B cell (primary cell): ENCODE data around the gene LIPH. TPM values are rescaled to one million over a fixed set of nuclear protein-coding genes. Genes with fewer than 3 reads are reported as not detected.

ENCODE experiments used
- ATAC-seq: fragments of 200-7000 bp; cut with Tn5 transposase; one replicate; pipeline ENCODE4 v1.10.0; 2021; ENCODE audit warnings: low read depth, mild to moderate bottlenecking, moderate number of reproducible peaks, moderate library complexity
- CTCF ChIA-PET: fragments of 350-600 bp; sonication (Branson Sonifier 250); formaldehyde crosslinking; loops from one replicate; lab custom pipeline; 2021; ENCODE audit warnings: antibody characterized with exemption, inconsistent platforms; lab: Charles Lee
- POLR2A ChIA-PET: fragments of 350-600 bp; sonication (Branson Sonifier 250); formaldehyde crosslinking; loops from one replicate; lab custom pipeline; 2021; ENCODE audit warnings: antibody characterized with exemption; lab: Charles Lee
- DNase-seq: peaks from one replicate; pipeline ENCODE4 v3.0.0; 2013
- H2AFZ ChIP-seq: 2 replicates; pipeline ENCODE4 v1.6.1; 2012; ENCODE audit warnings: mild to moderate bottlenecking, low read depth, low read length; ENCODE audit not compliant: insufficient read depth, poor library complexity, severe bottlenecking
- H3K27ac ChIP-seq, 2 donors: 1 replicate in 1 of 2; 2 replicates in 1 of 2; pipeline ENCODE4 v1.5.1; 2012 to 2013; ENCODE audit warnings: low read length in 2 of 2, mild to moderate bottlenecking in 2 of 2, moderate library complexity in 1 of 2
- H3K27me3 ChIP-seq, 4 experiments: fragments of 200-600 bp in 1 of 4; sonication (generic) in 1 of 4; replicated peaks in 1 of 4; 1 replicate in 2 of 4; 2 replicates in 2 of 4; pipeline versions ENCODE4 v1.6.1 to v1.7.0; 2013 to 2016; ENCODE audit warnings: low read length in 3 of 4, mild to moderate bottlenecking in 2 of 4, mixed read lengths in 1 of 4, moderate library complexity in 1 of 4; ENCODE audit not compliant: insufficient read depth in 4 of 4, control insufficient read depth in 3 of 4; ENCODE audit errors: control extremely low read depth in 1 of 4
- H3K36me3 ChIP-seq, 2 experiments: replicated peaks in 1 of 2; 1 replicate in 1 of 2; 2 replicates in 1 of 2; pipeline versions ENCODE4 v1.6.1 to v1.7.1; 2013; ENCODE audit warnings: low read length in 1 of 2; ENCODE audit not compliant: insufficient read depth in 2 of 2, control insufficient read depth in 1 of 2; ENCODE audit errors: control extremely low read depth in 1 of 2, extremely low read depth in 1 of 2
- H3K4me1 ChIP-seq, 2 donors: fragments of 200-600 bp in 1 of 2; sonication (generic) in 1 of 2; 1 replicate in 1 of 2; 2 replicates in 1 of 2; pipeline versions ENCODE4 v1.5.1 to v1.6.1; 2013 to 2017; ENCODE audit warnings: low read length in 2 of 2; ENCODE audit not compliant: control insufficient read depth in 2 of 2, insufficient read depth in 2 of 2
- H3K4me2 ChIP-seq: replicated peaks from 2 replicates; pipeline ENCODE3; 2012; ENCODE audit warnings: mild to moderate bottlenecking, low read depth, low read length; ENCODE audit not compliant: poor library complexity, severe bottlenecking
- H3K4me3 ChIP-seq, 5 experiments: fragments of 200-600 bp in 1 of 5; sonication (generic) in 1 of 5; 1 replicate in 3 of 5; 2 replicates in 2 of 5; pipeline versions ENCODE4 v1.5.1 to v1.7.0; 2011 to 2016; ENCODE audit warnings: low read length in 4 of 5, mild to moderate bottlenecking in 4 of 5, low read depth in 2 of 5, control low read depth in 1 of 5, moderate library complexity in 1 of 5; ENCODE audit not compliant: insufficient read depth in 1 of 5; ENCODE audit errors: control extremely low read depth in 1 of 5, extremely low read depth in 1 of 5
- H3K79me2 ChIP-seq: fragments of 200-600 bp; sonication (generic); one replicate; pipeline ENCODE4 v1.6.0; 2016; ENCODE audit warnings: low read length; ENCODE audit not compliant: control insufficient read depth, insufficient read depth
- H3K9ac ChIP-seq: fragments of 200-600 bp; sonication (generic); 2 replicates; pipeline ENCODE4 v1.6.1; 2017; ENCODE audit warnings: mild to moderate bottlenecking, low read length, moderate library complexity
- H3K9me3 ChIP-seq, 3 donors: one replicate each; pipeline versions ENCODE4 v1.6.1 to v1.7.1; 2013; ENCODE audit warnings: low read length in 2 of 3; ENCODE audit not compliant: control insufficient read depth in 2 of 3, insufficient read depth in 1 of 3; ENCODE audit errors: control extremely low read depth in 1 of 3
- H4K20me1 ChIP-seq: 2 replicates; pipeline ENCODE4 v1.6.0; 2012; ENCODE audit warnings: mild to moderate bottlenecking, low read length; ENCODE audit not compliant: insufficient read depth, control insufficient read depth, poor library complexity, severe bottlenecking
- H3K27ac Mint-ChIP-seq: one replicate; pipeline ENCODE4 v1.8.0; 2021; ENCODE audit warnings: mixed read lengths
- H3K27me3 Mint-ChIP-seq: one replicate; pipeline ENCODE4 v1.8.0; 2021; ENCODE audit warnings: mixed read lengths
- H3K4me1 Mint-ChIP-seq: one replicate; pipeline ENCODE4 v1.8.0; 2021; ENCODE audit warnings: mixed read lengths
- H3K4me3 Mint-ChIP-seq: one replicate; pipeline ENCODE4 v1.8.0; 2021; ENCODE audit warnings: mixed read lengths
- H3K9me3 Mint-ChIP-seq: one replicate; pipeline ENCODE4 v1.8.0; 2022; ENCODE audit warnings: mixed read lengths; ENCODE audit not compliant: insufficient read depth
- EZH2 ChIP-seq: IDR thresholded peaks from 2 replicates; pipeline ENCODE4 v1.6.1; 2012; ENCODE audit warnings: borderline replicate concordance, low read depth, mild to moderate bottlenecking, moderate library complexity, low read length; ENCODE audit not compliant: insufficient read depth, poor library complexity, severe bottlenecking
- WGBS: methylation state at CpG from one replicate; pipeline ENCODE4 v1.1.5; 2013; ENCODE audit warnings: missing lambda C conversion rate; ENCODE audit not compliant: insufficient coverage; 5-methylcytosine and 5-hydroxymethylcytosine counted together
- intact Hi-C: fragments of 100-400 bp; cut with micrococcal nuclease; formaldehyde crosslinking; loops from one replicate; pipeline ENCODE4 v1.10.0; 2022
- polyA plus RNA-seq: library from polyadenylated mRNA; depleted of rRNA; stranded (reverse); fragments of >200 nt; gene quantifications from 2 replicates; pipeline ENCODE4 v1.2.3, GENCODE V29; 2012
- total RNA-seq, 2 donors: library from RNA; stranded (reverse); fragments of 120-200 nt in 1 of 2; gene quantifications; 1 replicate in 1 of 2; 2 replicates in 1 of 2; pipeline versions ENCODE4 v1.2.3 to v1.2.4, GENCODE V29; 2013 to 2022
- TF ChIP-seq, protein P1 (sequence below): fragments of 200-600 bp; IDR thresholded peaks from one replicate; pipeline ENCODE4 v1.8.0; 2022; ENCODE audit warnings: antibody characterized with exemption, mild to moderate bottlenecking

LIPH gene
- total and polyA plus RNA-seq, 2 donors (not counting 1 experiment from before 2014, with no cell fraction given), result not detected

DNA sequence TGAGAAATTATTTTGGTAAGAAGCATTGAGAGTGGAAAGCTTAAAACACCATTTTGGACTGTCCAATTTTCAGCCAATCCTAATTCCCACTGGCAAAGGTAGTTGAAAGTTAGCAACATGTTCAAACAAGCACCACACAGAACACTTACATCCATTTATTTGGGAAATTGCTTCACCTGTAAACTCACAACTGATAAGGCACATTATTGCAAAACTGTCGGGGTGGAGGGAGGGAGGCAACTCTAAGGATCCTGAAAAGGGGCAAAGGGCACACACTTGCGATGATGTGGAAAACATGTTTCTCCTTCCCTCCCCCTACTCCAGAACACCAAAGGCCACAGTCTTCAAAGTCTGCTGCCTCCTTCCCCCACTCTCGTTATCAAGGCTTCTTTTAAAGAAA lies 62.9 kb downstream of the LIPH start:
- Histone ChIP-seq H3K9ac (no peak overlapping the region), H3K4me3 (no peak overlapping the region), H4K20me1 (no peaks in the 10 kb centered on the region), H3K4me1 (no peaks in the 10 kb centered on the region), H3K4me2 (no peak overlapping the region), H3K79me2 (no peaks in the 10 kb centered on the region), H3K27ac (no peak overlapping the region), H2AFZ (no peak overlapping the region), H3K27me3 (no peaks in the 10 kb centered on the region), H3K36me3 (peaks cover 4 to 27% of the 10 kb centered on the region in 2 experiments), H3K9me3 (no peaks in the 10 kb centered on the region)
- DNase-seq (no peak), ATAC-seq (no peak)
- no peaks in the 10 kb centered on the region for H3K27me3 Mint-ChIP-seq
- TF ChIP-seq EZH2, result no peak
- TF ChIP-seq, protein P1, sequence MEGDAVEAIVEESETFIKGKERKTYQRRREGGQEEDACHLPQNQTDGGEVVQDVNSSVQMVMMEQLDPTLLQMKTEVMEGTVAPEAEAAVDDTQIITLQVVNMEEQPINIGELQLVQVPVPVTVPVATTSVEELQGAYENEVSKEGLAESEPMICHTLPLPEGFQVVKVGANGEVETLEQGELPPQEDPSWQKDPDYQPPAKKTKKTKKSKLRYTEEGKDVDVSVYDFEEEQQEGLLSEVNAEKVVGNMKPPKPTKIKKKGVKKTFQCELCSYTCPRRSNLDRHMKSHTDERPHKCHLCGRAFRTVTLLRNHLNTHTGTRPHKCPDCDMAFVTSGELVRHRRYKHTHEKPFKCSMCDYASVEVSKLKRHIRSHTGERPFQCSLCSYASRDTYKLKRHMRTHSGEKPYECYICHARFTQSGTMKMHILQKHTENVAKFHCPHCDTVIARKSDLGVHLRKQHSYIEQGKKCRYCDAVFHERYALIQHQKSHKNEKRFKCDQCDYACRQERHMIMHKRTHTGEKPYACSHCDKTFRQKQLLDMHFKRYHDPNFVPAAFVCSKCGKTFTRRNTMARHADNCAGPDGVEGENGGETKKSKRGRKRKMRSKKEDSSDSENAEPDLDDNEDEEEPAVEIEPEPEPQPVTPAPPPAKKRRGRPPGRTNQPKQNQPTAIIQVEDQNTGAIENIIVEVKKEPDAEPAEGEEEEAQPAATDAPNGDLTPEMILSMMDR, result no peak
- no peak overlapping the region for H3K27ac Mint-ChIP-seq
- no peaks in the 10 kb centered on the region for H3K4me1 Mint-ChIP-seq
- no peaks in the 10 kb centered on the region for H3K9me3 Mint-ChIP-seq
- no peak overlapping the region for H3K4me3 Mint-ChIP-seq
- CTCF ChIA-PET, result no interaction called here
- intact Hi-C loops, result no loop called here
- POLR2A ChIA-PET, result no interaction called here
- WGBS, result no CpG with 5 or more reads among the region's 3 CpGs

DNA sequence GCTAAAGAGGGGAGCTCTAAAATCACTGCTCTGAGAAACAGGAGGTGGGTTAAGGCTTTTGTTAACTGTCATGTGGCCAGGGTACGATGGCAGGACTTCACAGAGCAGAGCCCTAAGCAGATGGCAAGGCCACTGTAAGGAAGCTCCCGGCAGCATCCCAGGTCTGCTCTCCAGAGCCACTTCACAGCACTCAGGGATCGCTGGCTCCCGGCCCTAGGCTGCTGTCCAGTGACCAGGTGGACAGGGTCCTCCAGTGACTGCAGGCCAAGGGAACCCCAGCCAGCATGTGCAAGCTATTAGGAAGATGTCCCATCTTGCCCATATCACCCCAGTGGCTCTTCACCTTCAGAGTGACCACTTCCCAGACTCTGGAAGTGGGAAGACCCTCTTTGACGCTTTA lies 63.9 kb downstream of the LIPH start:
- Mint-ChIP-seq H3K4me3 (no peak overlapping the region), H3K27ac (no peak overlapping the region), H3K9me3 (no peaks in the 10 kb centered on the region), H3K4me1 (no peaks in the 10 kb centered on the region), H3K27me3 (no peaks in the 10 kb centered on the region)
- ChIA-PET CTCF (no interaction called here), POLR2A (no interaction called here)
- H3K27ac ChIP-seq, result no peak overlapping the region
- H3K9me3 ChIP-seq, result no peaks in the 10 kb centered on the region
- ATAC-seq (no peak), DNase-seq (no peak)
- peaks cover 4 to 20% of the 10 kb centered on the region in 2 experiments for H3K36me3 ChIP-seq
- no peak overlapping the region for H3K4me3 ChIP-seq
- WGBS, result 100% methylated on average over 5 of the region's 5 CpGs
- H4K20me1 ChIP-seq, result no peaks in the 10 kb centered on the region
- H3K9ac ChIP-seq, result no peak overlapping the region
- H3K4me1 ChIP-seq, result no peaks in the 10 kb centered on the region
- no peak overlapping the region for H2AFZ ChIP-seq
- H3K4me2 ChIP-seq, result no peak overlapping the region
- no peaks in the 10 kb centered on the region for H3K79me2 ChIP-seq
- intact Hi-C loops, result no loop called here
- TF ChIP-seq, protein P1, result no peak
- no peak for TF ChIP-seq EZH2
- no peaks in the 10 kb centered on the region for H3K27me3 ChIP-seq
